HG03457 (cell line): ENCODE measurements around the gene IKZF2.
"Not testable (repeated sequence)": the region's sequence is repeated elsewhere in the genome, so short reads cannot be mapped to it uniquely, and the experiment has no call there.

Source experiments
- ATAC-seq: cut with Tn5 transposase; IDR thresholded peaks from one replicate; pipeline ENCODE4 v1.9.1; 2021; ENCODE audit warnings: moderate number of reproducible peaks; ENCODE audit not compliant: unreplicated experiment

Gene IKZF2

DNA sequence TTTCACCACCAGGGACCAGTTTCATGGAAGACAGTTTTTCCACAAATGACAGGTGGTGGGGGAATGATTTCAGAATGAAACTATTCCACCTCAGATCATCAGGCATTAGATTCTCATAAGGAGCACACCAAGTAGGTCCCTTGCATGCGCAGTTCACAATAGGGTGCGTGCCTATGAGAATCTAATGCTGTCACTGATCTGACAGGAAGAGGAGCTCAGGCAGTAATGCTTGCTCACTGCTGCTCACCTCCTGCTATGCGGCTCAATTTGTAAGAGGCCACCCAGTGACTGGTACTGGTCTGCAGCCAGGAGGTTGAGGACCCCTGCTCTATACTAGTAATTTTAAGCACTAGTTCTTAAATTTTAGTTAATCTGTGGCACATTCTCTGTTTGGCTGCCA lies 107.8 kb downstream of the IKZF2 start:
- no peak for ATAC-seq

- ATAC-seq: no peak
Observed at GRCh38 chr2:213042262-213042661, 109.2 kb downstream of the IKZF2 start.

DNA sequence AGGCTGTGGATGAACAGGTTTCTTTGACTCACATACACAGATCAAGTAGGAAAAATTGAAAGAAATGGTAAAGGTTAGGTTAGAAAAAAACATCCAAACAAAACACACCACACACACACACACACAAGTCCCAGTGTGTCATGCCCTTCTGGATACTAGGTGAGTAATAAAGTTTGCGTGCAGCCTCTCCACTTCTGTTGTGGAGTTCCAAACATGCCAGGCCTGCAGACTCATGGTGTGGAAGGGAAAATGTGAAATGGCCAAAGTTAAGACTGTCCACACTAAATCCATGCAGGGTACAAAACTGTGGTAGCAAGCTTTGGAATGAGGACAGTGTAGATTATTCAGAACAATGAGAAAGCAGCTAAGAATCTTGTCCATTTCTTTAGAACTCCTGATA lies 114.6 kb downstream of the IKZF2 start:
- ATAC-seq: no peak

DNA sequence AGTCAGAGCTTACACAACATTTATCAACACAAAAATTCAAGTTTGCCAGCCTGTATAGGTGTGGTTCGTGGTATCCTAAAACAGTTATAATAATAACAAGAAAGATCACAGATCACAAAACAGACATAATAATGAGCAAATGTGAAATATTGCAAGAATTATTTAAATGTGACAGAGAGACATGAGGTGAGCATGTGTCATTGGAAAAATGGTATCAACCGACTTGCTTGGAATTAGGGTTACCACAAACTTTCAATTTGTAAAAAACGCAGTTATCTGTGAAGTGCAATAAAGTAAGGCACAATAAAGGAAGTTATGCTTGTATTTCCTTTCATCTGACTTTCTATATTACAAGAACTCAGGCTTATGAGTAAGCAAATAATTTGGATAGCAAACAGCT lies 116.8 kb downstream of the IKZF2 start:
- ATAC-seq: no peak

DNA sequence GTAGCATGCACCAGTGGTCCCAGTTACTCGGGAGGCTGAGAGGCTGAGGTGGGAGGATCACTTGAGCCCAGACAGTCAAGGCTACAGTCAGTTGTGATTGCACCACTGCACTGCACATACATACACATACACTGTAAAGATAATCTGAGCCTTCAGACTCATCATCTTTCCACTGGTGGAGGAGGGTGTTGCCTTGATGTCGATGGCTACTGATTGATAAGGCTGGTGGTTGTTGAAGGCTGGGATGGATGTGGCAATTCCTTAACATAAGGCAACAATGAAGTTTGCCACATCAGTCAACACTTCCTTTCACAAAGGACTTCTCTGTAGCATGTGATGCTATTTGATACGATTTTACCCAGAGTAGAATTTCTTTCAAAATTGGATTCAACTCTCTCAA lies 118.8 kb downstream of the IKZF2 start:
- ATAC-seq: no peak

DNA sequence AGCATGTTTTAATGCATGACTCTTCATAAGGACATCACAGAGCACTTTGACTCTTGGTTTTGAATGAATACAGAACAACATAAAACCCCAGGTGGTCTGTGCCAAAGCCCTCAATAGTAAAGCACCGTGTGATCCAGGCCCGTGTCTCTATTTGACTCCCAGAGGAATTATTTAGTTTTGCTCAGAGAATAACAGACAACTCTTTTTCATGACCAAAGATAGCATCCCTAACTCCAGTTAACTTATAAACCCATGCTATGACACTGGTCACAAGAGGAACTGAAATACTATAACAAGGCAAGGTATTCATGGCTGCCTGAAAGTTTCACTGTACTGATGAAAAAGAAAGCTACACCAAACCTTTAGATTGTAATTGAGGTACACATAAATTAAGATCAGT lies 128.4 kb downstream of the IKZF2 start:
- peak; percentile 69 for ATAC-seq

DNA sequence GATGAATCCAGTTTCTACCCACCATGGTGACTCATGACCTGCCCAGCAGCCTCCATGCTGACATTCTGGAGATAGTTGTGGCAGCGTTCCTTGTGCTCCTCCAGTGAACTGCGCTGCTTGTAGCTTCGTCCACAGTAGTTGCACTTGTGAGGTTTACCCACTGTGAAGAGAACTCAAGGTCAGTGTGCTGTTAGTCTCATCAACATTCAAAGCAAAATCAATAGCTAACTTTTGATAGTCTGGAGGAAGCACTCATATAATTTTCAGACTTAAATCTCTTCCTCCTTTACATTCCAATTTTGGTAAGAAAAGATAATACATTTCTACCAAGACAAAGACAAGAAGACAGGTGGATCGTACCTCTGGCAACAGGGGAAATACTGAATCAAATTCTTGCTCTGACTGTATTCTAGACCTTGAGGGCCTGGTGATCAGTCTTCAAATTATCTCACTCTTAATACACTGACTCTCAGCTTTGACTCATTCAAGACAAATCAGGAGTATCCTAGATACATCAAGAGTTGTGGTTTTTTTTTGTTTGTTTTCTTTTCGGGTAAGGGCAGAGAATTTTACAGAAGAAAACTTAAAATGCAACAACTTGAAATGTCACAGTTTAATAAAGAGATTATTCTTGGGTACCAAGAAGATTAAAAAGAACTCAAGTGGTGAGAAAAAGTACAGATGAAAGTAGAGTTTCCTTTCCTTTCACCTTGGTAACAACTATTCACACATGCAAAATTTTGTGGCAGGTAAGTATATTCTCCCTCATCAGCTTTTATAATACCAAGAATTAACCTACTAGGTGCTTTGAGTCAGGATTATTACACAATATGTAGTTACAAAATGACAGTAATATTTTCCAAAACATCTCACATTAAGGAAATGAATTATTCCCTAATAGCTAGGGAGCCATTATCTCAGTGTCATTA lies 129.2 kb downstream of the IKZF2 start:
- ATAC-seq: peak; percentile 82

DNA sequence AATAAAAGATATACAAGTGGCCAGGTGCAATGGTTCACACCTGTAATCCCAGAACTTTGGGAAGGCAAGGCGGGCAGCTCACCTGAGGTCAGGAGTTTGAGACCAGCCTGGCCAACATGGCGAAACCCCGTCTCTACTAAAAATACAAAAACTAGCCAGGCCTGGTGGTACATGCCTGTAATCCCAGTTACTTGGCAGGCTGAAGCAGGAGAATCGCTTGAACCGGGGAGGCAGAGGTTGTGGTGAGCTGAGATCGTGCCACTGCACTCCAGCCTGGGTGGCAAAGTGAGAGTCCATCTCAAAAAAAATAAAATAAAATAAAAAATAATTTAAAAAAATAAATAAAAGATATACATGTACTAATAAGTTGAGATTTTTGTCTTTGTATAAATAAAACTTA lies 130.5 kb downstream of the IKZF2 start:
- not testable (repeated sequence) for ATAC-seq

GRCh38 chr2:213020268-213020667 lies 131.1 kb downstream of the IKZF2 start:
- no peak for ATAC-seq

GRCh38 chr2:213019368-213019767 lies 132.0 kb downstream of the IKZF2 start:
- no peak for ATAC-seq

DNA sequence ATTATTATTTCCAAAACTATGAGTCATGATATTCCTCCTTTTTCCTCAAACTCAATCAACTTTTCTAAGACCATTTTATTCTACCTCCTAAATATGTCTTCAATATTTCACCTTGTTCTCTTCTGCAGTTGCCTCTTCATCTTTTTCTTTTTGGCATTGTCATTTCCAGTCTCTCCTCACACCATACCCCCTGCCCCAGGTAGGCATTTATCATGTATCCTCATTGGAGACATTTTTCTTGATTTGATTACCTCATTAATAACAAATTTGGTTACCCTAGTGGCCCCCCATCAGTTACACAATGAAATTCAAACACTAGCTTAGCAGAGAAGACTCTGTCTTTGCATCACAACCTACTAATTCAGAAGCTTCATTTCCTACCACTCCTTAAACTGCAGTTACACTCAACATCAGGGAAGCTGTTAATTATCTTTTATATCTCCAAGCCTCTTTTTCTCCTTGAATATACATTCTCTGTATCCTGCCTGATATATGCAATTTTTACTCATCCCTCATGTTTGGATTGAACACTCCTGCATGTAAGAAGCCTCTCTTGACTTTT lies 133.0 kb downstream of the IKZF2 start:
- no peak for ATAC-seq

DNA sequence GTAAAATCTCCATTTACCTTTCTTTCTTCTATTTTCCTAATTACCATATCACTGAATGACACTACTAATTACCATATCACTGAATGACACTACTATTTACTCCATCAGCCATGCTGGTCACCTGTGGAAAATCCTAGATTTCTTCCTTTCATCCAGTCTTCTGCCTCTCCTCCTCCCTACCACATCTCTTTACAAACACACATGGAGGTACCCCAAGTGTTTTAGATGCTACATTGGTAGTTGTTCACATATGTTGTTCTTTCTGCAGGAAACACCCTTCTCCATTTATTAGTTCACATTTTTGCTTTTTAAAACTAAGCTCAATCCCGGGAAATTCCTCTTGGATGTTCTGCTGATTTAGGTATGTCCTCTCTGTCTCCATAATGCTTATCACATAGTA lies 134.0 kb downstream of the IKZF2 start:
- no peak for ATAC-seq

DNA sequence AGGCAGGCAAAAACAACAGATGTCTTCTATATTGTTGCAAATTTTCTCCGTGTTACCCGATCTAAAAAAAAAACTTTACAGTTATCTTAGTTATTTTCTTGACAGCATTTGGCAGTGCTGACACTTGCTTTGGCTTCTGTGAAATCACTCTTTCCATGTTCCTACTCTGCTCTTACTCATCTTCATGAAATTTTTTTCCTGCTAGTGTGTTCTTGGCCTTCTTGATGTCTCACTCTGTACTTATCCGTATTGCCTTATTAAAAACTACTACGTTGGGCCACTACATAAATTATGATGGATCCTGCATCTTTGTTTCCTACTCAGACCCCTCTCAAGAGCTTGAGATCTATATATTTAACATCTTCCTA lies 134.4 kb downstream of the IKZF2 start:
- no peak for ATAC-seq

DNA sequence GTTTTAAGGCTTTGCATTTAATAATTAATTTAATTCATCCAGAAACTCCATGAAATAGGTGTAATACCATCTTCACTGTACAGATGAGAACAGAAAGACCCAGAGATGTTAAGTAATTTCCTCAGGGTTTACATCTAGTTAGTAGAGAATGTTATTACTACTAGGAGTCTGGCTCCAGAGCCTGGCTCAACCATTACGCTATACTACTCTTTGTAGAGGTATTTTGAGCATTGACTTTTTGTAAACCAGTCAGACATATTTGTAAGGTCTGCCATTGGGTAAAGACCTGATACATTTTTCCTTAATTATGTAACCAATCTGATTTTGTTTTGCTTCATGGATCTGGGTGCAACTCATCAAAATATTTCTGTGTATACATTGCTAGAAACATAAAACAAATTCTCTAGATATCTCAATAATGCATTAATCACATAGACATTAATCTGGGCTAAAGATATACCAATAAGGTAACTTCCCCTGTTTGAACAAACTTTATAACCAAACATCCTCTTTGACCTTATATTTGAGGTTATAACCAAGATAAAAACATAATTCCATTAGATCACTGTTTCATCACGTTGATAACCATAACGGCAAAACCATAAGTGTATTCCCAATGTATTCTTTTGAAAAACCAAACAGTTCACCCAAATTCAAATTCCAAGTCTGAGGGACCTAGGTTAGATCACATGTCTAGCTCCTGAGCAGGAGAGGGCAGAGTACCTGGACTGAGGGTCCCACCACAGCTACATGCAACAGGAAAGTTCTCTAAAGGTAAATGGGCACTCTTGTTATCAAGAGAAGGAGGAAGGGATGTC lies 135.0 kb downstream of the IKZF2 start:
- no peak for ATAC-seq

DNA sequence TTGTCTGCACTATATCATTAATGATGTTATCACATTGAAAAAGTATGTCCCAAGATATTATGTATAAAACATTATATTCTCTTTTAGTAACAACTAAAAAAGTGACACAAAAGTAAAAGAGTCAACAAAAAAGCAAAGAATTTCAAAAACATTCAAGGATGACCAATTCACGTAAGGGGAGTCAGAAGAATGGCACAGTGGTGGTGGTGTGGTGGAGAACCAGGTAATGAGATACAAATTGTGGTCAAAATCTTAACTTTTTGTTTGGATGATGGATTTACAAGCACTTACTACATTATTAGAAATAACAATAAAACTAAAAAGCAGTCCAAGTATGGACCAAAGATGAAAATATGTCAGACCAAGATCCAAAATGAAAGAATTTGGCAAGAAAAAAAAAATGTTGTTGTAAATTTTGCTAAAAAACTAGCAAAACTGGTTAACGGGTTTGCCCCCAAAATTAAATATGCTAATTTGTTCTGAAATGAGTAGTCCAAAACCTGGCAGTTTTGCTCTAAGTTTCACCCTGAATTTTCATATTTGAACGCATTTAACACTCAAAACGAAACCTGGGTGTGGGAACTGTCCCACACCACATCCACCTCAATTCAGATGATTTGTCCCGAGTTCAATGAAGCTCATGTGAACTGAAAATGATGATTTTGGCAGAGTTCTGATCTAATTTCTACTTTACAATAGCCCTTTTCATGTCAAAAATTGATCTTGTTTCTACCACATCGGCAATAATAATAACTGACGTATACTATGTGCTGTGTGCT lies 135.8 kb downstream of the IKZF2 start:
- peak; percentile 82 for ATAC-seq

GRCh38 chr2:213013979-213014378 lies 137.4 kb downstream of the IKZF2 start:
- no peak for ATAC-seq

GRCh38 chr2:213011505-213011904 lies 139.9 kb downstream of the IKZF2 start:
- ATAC-seq: no peak

DNA sequence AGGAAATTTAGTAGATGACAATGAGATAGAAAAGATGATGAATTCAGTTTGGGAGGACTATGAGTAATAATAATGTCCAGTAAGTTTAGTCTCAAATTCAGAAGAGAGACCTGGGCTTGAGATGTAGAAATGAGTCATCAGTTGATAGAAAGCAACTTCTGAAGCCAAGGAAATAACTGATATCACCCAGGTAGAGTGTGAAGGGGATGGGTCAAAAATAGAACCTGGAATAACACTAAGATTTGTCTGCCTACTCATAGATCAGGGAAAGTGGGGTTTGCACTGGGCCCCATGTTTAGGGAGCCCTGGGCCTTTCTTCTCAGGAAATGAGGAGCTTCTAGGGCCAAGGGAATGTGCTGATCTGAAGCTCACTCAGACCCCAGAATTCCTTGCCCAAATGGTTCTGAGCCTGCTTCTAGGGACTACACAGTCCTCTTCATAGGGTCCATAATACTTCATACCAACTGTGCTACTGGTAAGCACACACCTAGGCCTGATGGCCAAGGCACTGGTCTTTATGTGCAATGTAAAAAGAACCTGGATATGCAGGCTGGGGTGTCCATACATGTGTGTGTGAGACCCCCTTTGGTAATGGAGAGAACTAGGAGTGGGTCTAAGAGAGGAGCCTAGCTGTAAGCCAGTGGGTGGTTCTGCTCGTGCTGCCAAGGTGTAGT lies 141.2 kb downstream of the IKZF2 start:
- no peak for ATAC-seq

DNA sequence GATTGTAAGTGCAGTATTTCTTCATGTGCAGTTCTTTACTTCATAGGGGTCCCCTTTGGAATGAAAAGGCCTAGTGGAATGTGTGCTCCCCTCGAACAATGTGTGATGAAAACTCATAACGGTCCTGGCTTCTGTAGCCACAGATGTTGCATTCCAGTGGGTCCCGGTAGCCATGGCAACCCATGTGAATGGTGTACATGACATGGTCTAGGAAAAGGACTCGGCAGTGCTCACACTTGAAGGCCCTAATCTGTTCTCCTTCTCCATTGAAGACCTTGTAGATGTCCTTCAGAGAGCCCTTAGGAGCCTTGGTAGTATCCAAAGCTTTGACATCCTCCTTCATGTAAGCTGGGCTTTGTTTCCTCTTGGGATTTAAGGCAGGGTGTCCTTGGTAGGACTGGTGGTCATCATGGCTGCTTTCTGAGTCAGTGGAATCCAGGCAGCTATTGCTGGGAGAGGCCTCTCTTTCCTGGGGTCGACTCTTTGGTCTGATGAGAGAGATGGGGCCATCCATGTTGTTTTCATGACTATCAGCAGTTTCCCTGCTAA lies 144.0 kb downstream of the IKZF2 start:
- no peak for ATAC-seq

DNA sequence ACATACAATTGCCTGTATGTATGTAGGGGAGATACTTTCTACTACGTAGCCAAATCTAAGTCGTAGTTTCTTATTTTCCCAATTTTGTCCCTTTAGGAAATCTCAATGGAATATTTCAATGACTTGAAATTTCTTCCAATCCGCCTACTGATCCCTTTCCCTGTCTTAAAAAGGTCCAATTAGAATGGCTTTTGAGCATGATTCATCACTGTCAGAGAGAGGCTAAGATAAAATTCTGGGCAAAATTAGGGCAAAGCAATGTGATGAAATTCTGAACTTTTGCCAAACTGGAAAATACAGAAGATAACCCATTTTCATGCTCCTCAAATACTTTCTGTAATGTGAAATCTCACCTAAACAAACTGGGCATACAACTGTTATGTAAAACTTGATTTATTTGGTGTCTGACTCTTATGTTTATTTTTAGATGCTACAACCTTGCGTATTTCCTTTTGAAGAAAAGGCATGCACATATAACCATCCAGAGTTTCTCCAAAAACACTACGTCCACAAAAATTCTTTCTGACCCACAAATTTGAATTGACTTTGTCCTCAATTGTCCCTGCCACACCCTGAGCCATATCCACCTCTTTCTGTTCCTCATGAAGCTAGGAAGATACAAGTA lies 147.1 kb downstream of the IKZF2 start:
- ATAC-seq: no peak
